GM19467 (cell line): ENCODE measurements around the gene OTUB2.

Source experiments
- ATAC-seq: cut with Tn5 transposase; IDR thresholded peaks from one replicate; pipeline ENCODE4 v1.9.1; 2021; ENCODE audit warnings: mild to moderate bottlenecking, moderate library complexity; ENCODE audit not compliant: unreplicated experiment

The OTUB2 gene

GRCh38 chr14:94038921-94039629 lies 12.9 kb downstream of the OTUB2 start:
- ATAC-seq: no peak

- ATAC-seq: no peak
Observed at GRCh38 chr14:94040247-94040646, 14.1 kb downstream of the OTUB2 start.

GRCh38 chr14:94040796-94041195 lies 14.7 kb downstream of the OTUB2 start:
- ATAC-seq: no peak

GRCh38 chr14:94041551-94042346 lies 15.6 kb downstream of the OTUB2 start:
- no peak for ATAC-seq

- no peak for ATAC-seq
Observed at GRCh38 chr14:94042433-94043091, 16.4 kb downstream of the OTUB2 start.

- no peak for ATAC-seq
Observed at GRCh38 chr14:94043111-94043755, 17.1 kb downstream of the OTUB2 start.

GRCh38 chr14:94043756-94044475 lies 17.8 kb downstream of the OTUB2 start:
- no peak for ATAC-seq

GRCh38 chr14:94044476-94045091 lies 18.4 kb downstream of the OTUB2 start:
- no peak for ATAC-seq

- no peak for ATAC-seq
Observed at GRCh38 chr14:94045101-94045500, 19.0 kb downstream of the OTUB2 start.

GRCh38 chr14:94045563-94046345 lies 19.6 kb downstream of the OTUB2 start:
- ATAC-seq: no peak

- ATAC-seq: no peak
Observed at GRCh38 chr14:94046696-94047250, 20.6 kb downstream of the OTUB2 start.

- ATAC-seq: no peak
Observed at GRCh38 chr14:94047581-94047980, 21.4 kb downstream of the OTUB2 start.

GRCh38 chr14:94048691-94049624 lies 22.8 kb downstream of the OTUB2 start:
- no peak for ATAC-seq

- ATAC-seq: no peak
Observed at GRCh38 chr14:94049625-94050023, 23.5 kb downstream of the OTUB2 start.

- ATAC-seq: no peak
Observed at GRCh38 chr14:94050231-94050880, 24.2 kb downstream of the OTUB2 start.

GRCh38 chr14:94051115-94051514 lies 25.0 kb downstream of the OTUB2 start:
- ATAC-seq: no peak

- ATAC-seq: no peak
Observed at GRCh38 chr14:94051779-94052178, 25.6 kb downstream of the OTUB2 start.

- no peak for ATAC-seq
Observed at GRCh38 chr14:94052199-94052598, 26.1 kb downstream of the OTUB2 start.
